ENCODE measurements around the gene NKRF.

Gene NKRF

DNA sequence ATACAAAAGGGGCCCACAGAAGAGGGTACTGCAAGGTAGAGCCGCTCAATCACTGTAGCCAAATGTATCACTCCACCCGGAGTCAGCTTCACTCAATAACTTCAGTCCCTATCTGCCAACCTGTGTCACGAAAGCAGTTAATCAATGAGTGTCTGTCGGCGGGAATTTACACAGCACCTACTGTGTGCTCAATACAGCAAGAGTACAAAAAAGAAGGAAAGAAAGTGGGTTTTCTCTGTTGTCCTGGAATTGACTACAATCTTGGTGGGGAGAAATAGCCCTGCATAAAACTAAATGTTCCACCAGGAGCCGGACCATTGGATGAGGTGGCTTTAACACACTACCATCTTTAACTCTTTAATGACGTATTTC is 780 bp upstream of the NKRF start:
- no peak for DNase-seq

DNA sequence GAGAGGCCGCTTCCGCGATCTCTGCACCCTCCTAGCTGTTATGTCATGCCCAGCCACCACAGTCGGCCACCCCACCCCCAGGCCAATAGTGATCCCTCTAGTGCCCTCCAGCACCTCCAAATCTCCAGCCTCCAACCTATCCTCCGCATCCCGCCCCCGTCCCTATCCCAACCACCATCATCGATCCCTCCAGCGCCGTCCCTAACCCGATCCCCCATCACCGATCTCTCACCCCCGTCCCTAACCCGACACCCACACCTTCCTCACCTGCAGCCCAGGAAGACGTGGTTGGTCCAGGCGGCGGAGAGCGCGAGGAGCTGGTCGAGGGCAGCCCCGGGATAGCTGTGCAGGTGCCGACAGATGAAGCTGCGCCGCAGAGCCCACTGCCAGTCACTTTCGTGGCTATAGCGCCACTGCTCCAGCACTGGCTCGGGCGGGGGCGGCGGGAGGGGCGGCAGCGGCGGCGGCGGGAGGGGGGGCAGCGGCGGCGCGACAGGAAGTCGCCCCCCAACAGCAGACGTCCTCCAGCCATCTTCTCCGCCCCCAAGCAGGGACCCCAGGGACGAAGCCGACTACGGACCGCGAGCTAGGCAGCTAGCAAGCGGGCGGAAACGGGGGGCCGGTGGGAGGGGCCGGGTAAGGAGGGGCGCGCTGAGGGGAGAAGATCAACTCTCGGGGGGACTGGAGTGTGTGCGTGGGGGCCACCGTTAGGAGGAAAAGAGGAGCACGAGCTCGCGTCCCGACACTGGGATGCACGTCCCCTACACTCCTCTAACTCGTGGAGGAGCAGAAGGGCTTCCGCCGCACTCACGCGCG is 552 bp downstream of the NKRF start:
- peak; percentile 47 for DNase-seq

- DNase-seq: no peak
Measured at GRCh38 chrX:119604766-119605463, 1.3 kb downstream of the NKRF start.

DNA sequence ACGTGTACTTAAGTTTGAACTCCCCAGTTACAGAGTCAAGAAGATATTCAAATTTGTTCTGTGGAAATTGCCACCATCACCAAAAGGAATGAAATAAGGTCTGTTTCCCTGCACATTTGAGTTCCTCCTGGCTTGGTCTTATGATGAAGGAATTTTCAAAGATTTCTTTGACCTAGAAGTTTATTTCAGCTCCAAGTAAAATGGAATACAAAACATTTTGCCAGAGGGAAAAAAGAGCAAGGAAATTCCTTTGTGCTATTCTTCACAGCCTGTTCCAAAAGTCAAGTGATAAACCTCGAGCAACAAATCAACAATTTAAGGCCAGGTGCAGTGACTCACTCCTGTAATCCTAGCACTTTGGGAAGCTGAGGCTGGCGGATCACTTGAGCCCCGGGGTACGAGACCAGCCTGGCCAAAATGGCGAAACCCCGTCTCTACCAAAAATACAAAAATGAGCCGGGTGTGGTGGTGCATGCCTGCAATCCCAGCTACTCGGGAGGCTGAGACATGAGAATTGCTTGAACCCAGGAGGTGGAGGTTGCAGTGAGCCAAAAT is 3.4 kb downstream of the NKRF start:
- no peak for DNase-seq

DNA sequence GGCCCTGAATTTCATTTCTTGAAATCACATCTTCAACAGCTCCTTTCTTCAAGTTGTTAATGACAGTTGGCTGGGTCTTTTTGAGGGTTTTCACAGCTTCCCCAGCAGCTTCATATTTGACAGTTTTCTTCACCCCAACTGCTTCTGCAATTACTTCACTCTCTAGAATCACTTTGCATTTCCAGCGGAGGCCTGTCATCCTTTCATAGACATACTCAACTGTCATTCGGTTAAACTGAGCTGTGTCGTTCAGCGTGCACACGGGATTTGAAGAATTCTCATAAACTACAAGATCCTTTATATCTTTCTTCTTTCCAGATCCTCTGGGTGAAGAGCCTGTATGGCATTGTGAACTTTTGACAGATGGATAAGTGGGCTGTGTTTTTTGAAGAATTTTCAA is 16.4 kb downstream of the NKRF start:
- DNase-seq: no peak

GRCh38 chrX:119583431-119584059 is 22.7 kb downstream of the NKRF start:
- no peak for DNase-seq

- no peak for DNase-seq
Measured at GRCh38 chrX:119579414-119579813, 26.8 kb downstream of the NKRF start.

GRCh38 chrX:119574394-119575266 is 31.6 kb downstream of the NKRF start, which contains the start of gene UBE2A:
Gene UBE2A (plus strand): TSS chrX:119574563. CDS start chrX:119574712, 149 bp downstream.
- peak; percentile 91 for DNase-seq

DNA sequence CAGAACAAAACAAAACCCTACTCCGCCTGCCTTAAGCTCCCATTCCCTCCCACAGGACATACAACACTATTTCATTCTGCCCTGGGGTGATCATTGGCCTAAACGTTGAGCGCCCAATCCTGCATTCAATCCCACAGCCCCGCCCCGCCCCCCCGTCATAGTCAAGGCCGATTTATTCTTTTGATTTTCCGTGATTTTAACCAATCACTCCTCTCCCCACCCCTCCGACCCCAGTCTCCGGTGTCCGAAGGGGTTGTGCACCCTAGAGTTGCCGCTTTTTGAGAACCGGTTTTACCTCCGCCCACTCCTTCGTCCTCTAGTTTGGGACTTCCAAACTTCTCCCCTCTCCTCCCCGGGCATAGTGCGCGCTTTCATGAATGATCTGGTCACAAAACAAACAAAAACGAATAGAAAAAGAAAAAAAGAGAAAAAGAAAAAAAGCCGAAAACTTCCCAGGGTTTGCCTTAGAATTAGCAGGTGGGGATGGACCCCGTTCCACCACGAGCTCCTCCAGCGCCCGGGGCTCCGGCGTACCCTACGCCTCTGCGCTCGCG is 32.3 kb downstream of the NKRF start:
- DNase-seq: peak; percentile 1

GRCh38 chrX:119573222-119573621 is 33.0 kb downstream of the NKRF start:
- DNase-seq: no peak

- DNase-seq: no peak
Measured at GRCh38 chrX:119570351-119570835, 35.8 kb downstream of the NKRF start.

- peak; percentile 91 for DNase-seq
Measured at GRCh38 chrX:119565107-119565663, 41.0 kb downstream of the NKRF start, which contains the start of gene STEEP1. Gene STEEP1 (minus strand): TSS chrX:119565409. CDS start chrX:119565355, 54 bp downstream.

- DNase-seq: no peak
Measured at GRCh38 chrX:119552508-119552907, 53.7 kb downstream of the NKRF start.

GRCh38 chrX:119549327-119550016 is 56.8 kb downstream of the NKRF start:
- no peak for DNase-seq

- DNase-seq: no peak
Measured at GRCh38 chrX:119541188-119541587, 65.0 kb downstream of the NKRF start.

DNA sequence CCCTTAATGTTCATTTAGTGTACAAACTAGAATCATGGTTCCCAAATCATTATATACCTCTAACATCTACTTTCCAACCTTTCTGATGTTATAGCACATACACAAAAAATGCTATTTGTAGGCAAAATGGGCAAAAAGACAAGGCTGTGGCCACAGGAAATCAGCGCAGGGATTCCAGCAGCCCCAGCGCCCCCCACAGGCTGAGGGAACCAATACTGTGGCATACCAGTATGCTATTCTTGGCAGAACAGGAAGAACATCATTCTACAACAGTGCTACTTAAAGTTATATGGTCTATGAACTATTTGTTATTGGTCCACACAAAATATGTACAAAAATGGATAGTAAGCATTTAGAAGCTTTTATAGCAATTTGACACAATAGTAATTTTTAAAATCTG is 66.4 kb downstream of the NKRF start:
- DNase-seq: peak; percentile 14
